ENCODE results near the gene AXIN1.

The AXIN1 gene

GRCh38 chr16:284204-285120 is 68.1 kb downstream of the AXIN1 start:
- in situ Hi-C loops (cut with MboI; ENCODE audit: low sequenced_read_pairs) = no loop called here

GRCh38 chr16:283033-283805 is 69.3 kb downstream of the AXIN1 start, which contains the start of gene PDIA2:
TSS of gene PDIA2 (plus strand) at chr16:283164. CDS start at chr16:283170, 6 bp downstream.
- in situ Hi-C loops (cut with MboI; ENCODE audit: low sequenced_read_pairs) = no loop called here

GRCh38 chr16:282491-282890 is 70.0 kb downstream of the AXIN1 start:
- in situ Hi-C loops (cut with MboI; ENCODE audit: low sequenced_read_pairs) = no loop called here

GRCh38 chr16:281660-282255 is 70.8 kb downstream of the AXIN1 start:
- in situ Hi-C loops (cut with MboI; ENCODE audit: low sequenced_read_pairs) = no loop called here

GRCh38 chr16:280991-281659 is 71.4 kb downstream of the AXIN1 start:
- in situ Hi-C loops (cut with MboI; ENCODE audit: low sequenced_read_pairs) = no loop called here

- in situ Hi-C loops (cut with MboI; ENCODE audit: low sequenced_read_pairs) = no loop called here
Measured at GRCh38 chr16:280552-280951, 72.0 kb downstream of the AXIN1 start, which contains the start of gene ARHGDIG. TSS of gene ARHGDIG (plus strand) at chr16:280591. CDS start at chr16:280681, 90 bp downstream.

GRCh38 chr16:280005-280460 is 72.5 kb downstream of the AXIN1 start:
- in situ Hi-C loops (cut with MboI; ENCODE audit: low sequenced_read_pairs) = no loop called here

GRCh38 chr16:279531-279930 is 73.0 kb downstream of the AXIN1 start:
- in situ Hi-C loops (cut with MboI; ENCODE audit: low sequenced_read_pairs) = no loop called here

GRCh38 chr16:278863-279366 is 73.6 kb downstream of the AXIN1 start:
- in situ Hi-C loops (cut with MboI; ENCODE audit: low sequenced_read_pairs) = no loop called here

GRCh38 chr16:276426-277077 is 76.0 kb downstream of the AXIN1 start:
- in situ Hi-C loops (cut with MboI; ENCODE audit: low sequenced_read_pairs) = no loop called here

- in situ Hi-C loops (cut with MboI; ENCODE audit: low sequenced_read_pairs) = no loop called here
Measured at GRCh38 chr16:275786-276232, 76.7 kb downstream of the AXIN1 start, which contains the start of gene RGS11. TSS of gene RGS11 (minus strand) at chr16:275944. CDS start at chr16:275911, 33 bp downstream.

- in situ Hi-C loops (cut with MboI; ENCODE audit: low sequenced_read_pairs) = no loop called here
Measured at GRCh38 chr16:275041-275641, 77.4 kb downstream of the AXIN1 start.

- in situ Hi-C loops (cut with MboI; ENCODE audit: low sequenced_read_pairs) = no loop called here
Measured at GRCh38 chr16:273547-274421, 78.7 kb downstream of the AXIN1 start.

GRCh38 chr16:272633-273546 is 79.6 kb downstream of the AXIN1 start:
- in situ Hi-C loops (cut with MboI; ENCODE audit: low sequenced_read_pairs) = no loop called here

- in situ Hi-C loops (cut with MboI; ENCODE audit: low sequenced_read_pairs) = no loop called here
Measured at GRCh38 chr16:270381-271255, 81.9 kb downstream of the AXIN1 start.

GRCh38 chr16:269061-269796 is 83.3 kb downstream of the AXIN1 start:
- in situ Hi-C loops (cut with MboI; ENCODE audit: low sequenced_read_pairs) = no loop called here

All from hTERT RPE-1 (cell line).